K562 (cell line): ENCODE measurements around the gene RHEBL1. TPM values are rescaled to one million over a fixed set of nuclear protein-coding genes. Genes with fewer than 3 reads are reported as not detected.
A peak's percentile ranks its signal among the peaks of the same experiment; 100 is the strongest.

Experiments
- ATAC-seq: fragments of 200-7000 bp; cut with Tn5 transposase; 3 replicates; pipeline ENCODE4 v1.9.1; 2020; ENCODE audit warnings: moderate library complexity
- BruUV-seq: library from RNA; stranded (reverse); fragments of 400-500 nt; replicated peaks from 2 replicates; lab custom pipeline; 2021; lab: Mats Ljungman, UMichigan
- CTCF ChIA-PET: fragments of 300-600 bp; formaldehyde crosslinking; extraction: SDS; loops from one replicate; lab custom pipeline; 2021; ENCODE audit warnings: low intra/inter-chr PET ratio; lab: Yijun Ruan, JAX
- POLR2A ChIA-PET: fragments of 300-600, 350-650 bp; sonication (Branson Sonifier 250); formaldehyde crosslinking; extraction: SDS; loops from one replicate; lab custom pipeline; 2021; ENCODE audit warnings: antibody characterized with exemption, inconsistent platforms; lab: Yijun Ruan, JAX
- DNase-seq, 4 experiments: peaks; one replicate each; pipeline versions ENCODE4 v3.0.0 to v3.0.0-alpha.2; 2011 to 2018; ENCODE audit warnings: low spot score in 3 of 4, mixed read lengths in 3 of 4; ENCODE audit errors: extremely low read depth in 1 of 4
- FAIRE-seq: peaks from 2 replicates; lab custom pipeline; 2011; peaks lifted over from hg19 to GRCh38; lab: Jason Lieb, UNC
- H2AFZ ChIP-seq: 2 replicates; pipeline ENCODE4 v1.6.0; 2011; ENCODE audit warnings: low read depth, low read length, control low read depth, inconsistent platforms
- H3K27ac ChIP-seq: fragments of 200-600 bp; 3 replicates; pipeline ENCODE4 v1.8.0; 2011; ENCODE audit warnings: low read depth, mild to moderate bottlenecking, control low read depth, inconsistent platforms, low read length, moderate library complexity, mixed read lengths; ENCODE audit errors: extremely low read depth
- H3K27me3 ChIP-seq, 2 experiments: fragments of 300-600 bp in 1 of 2; 2 replicates in 1 of 2; 3 replicates in 1 of 2; pipeline versions ENCODE4 v1.6.0 to v1.8.0; 2011; ENCODE audit warnings: inconsistent platforms in 2 of 2, low read length in 2 of 2, mild to moderate bottlenecking in 1 of 2, mixed read lengths in 1 of 2, moderate library complexity in 1 of 2; ENCODE audit not compliant: control insufficient read depth in 2 of 2, insufficient read depth in 2 of 2
- H3K36me3 ChIP-seq: fragments of 300-600 bp; 3 replicates; pipeline ENCODE4 v1.8.0; 2011; ENCODE audit warnings: mild to moderate bottlenecking, low read length, inconsistent platforms; ENCODE audit not compliant: control insufficient read depth, insufficient read depth
- H3K4me1 ChIP-seq, 2 experiments: fragments of 200-600 bp in 1 of 2; replicated peaks in 1 of 2; 2 replicates in 1 of 2; 3 replicates in 1 of 2; pipeline versions ENCODE4 v1.5.1 to v1.8.0; 2011; ENCODE audit warnings: inconsistent platforms in 2 of 2, low read length in 2 of 2, mild to moderate bottlenecking in 1 of 2, mixed read lengths in 1 of 2, moderate library complexity in 1 of 2; ENCODE audit not compliant: control insufficient read depth in 2 of 2, insufficient read depth in 2 of 2
- H3K4me2 ChIP-seq: 2 replicates; pipeline ENCODE4 v1.6.1; 2011; ENCODE audit warnings: low read length, control low read depth, inconsistent platforms, mixed read lengths; ENCODE audit not compliant: insufficient read depth
- H3K4me3 ChIP-seq: fragments of 200-600 bp; sonication (generic), shearing (Covaris generic); 2 replicates; pipeline ENCODE4 v1.5.1; 2016; ENCODE audit warnings: control low read depth, inconsistent platforms
- H3K79me2 ChIP-seq: fragments of 200-600 bp; 3 replicates; pipeline ENCODE4 v1.8.0; 2011; ENCODE audit warnings: low read length, inconsistent platforms; ENCODE audit not compliant: control insufficient read depth, insufficient read depth
- H3K9ac ChIP-seq, 2 experiments: 2 replicates each; pipeline versions ENCODE4 v1.6.0 to v1.6.1; 2011; ENCODE audit warnings: low read depth in 2 of 2, low read length in 2 of 2, control low read depth in 1 of 2, inconsistent platforms in 1 of 2, mild to moderate bottlenecking in 1 of 2, mixed read lengths in 1 of 2; ENCODE audit not compliant: insufficient read depth in 1 of 2
- H3K9me1 ChIP-seq: one replicate; pipeline ENCODE4 v1.6.0; 2011; ENCODE audit warnings: inconsistent platforms, mild to moderate bottlenecking, low read length, moderate library complexity; ENCODE audit not compliant: control insufficient read depth, insufficient read depth
- H3K9me3 ChIP-seq: replicated peaks from 2 replicates; pipeline ENCODE4 v1.5.1; 2011; ENCODE audit warnings: low read depth, low read length, inconsistent platforms; ENCODE audit not compliant: control insufficient read depth, insufficient read depth
- H4K20me1 ChIP-seq: replicated peaks from 2 replicates; pipeline ENCODE4 v1.6.1; 2011; ENCODE audit warnings: low read length, inconsistent platforms, mixed read lengths; ENCODE audit not compliant: control insufficient read depth, insufficient read depth
- ATF4 ChIP-seq: fragments of 450-650 bp; formaldehyde crosslinking; IDR thresholded peaks from 2 replicates; pipeline ENCODE4 v1.4.0; 2022; ENCODE audit warnings: mild to moderate bottlenecking, moderate library complexity
- BRD9 ChIP-seq: fragments of 450-650 bp; IDR thresholded peaks from 2 replicates; pipeline ENCODE4 v1.6.1; 2018; ENCODE audit warnings: low read depth; ENCODE audit not compliant: partially characterized antibody
- CEBPB ChIP-seq: fragments of 450-650 bp; IDR thresholded peaks from 2 replicates; pipeline ENCODE4 v1.6.1; 2016; ENCODE audit warnings: missing genetic modification characterization, missing compliant biosample characterization
- CEBPG ChIP-seq, 3 experiments: fragments of 200-800 bp in 1 of 3; sonication (Bioruptor generic) in 1 of 3; sonication (generic) in 1 of 3; formaldehyde crosslinking in 1 of 3; IDR thresholded peaks in 2 of 3; conservative IDR thresholded peaks in 1 of 3; 2 replicates each; pipeline versions ENCODE4 v1.6.1 to v1.8.0; 2016 to 2022; ENCODE audit warnings: missing compliant biosample characterization in 2 of 3, missing genetic modification characterization in 2 of 3, mild to moderate bottlenecking in 1 of 3, missing genetic modification reagents in 1 of 3
- FOXP1 ChIP-seq: sonication (generic); formaldehyde crosslinking; IDR thresholded peaks from 2 replicates; pipeline ENCODE4 v1.8.0; 2022; ENCODE audit warnings: mild to moderate bottlenecking, missing genetic modification reagents
- NR2C1 ChIP-seq, 2 experiments: fragments of 450-650 bp; IDR thresholded peaks; 2 replicates each; pipeline ENCODE4 v1.6.1; 2017; ENCODE audit warnings: mild to moderate bottlenecking in 2 of 2, antibody characterized with exemption in 1 of 2, inconsistent platforms in 1 of 2, missing compliant biosample characterization in 1 of 2, missing genetic modification characterization in 1 of 2
- RAD21 ChIP-seq, 2 experiments: fragments of 250-450 bp in 1 of 2; fragments of 450-650 bp in 1 of 2; sonication (Bioruptor Pico) in 1 of 2; formaldehyde crosslinking in 1 of 2; IDR thresholded peaks in 1 of 2; conservative IDR thresholded peaks in 1 of 2; 2 replicates each; pipeline versions ENCODE4 v1.4.0 to v1.8.0; 2020 to 2022; ENCODE audit warnings: mild to moderate bottlenecking in 2 of 2, moderate library complexity in 1 of 2
- SMAD4 ChIP-seq: fragments of 250-450 bp; sonication (Bioruptor Pico); conservative IDR thresholded peaks from 2 replicates; pipeline ENCODE4 v1.8.0; 2021; ENCODE audit warnings: inconsistent platforms, mild to moderate bottlenecking, moderate library complexity
- TCF7L2 ChIP-seq: fragments of 150-350 bp; IDR thresholded peaks from 2 replicates; pipeline ENCODE4 v1.6.1; 2016; ENCODE audit warnings: low read depth, mild to moderate bottlenecking, low read length, moderate library complexity
- ZEB2 ChIP-seq: fragments of 450-650 bp; IDR thresholded peaks from 2 replicates; pipeline ENCODE4 v1.6.1; 2016
- ZNF696 ChIP-seq: fragments of 250-450 bp; sonication (Bioruptor Pico); conservative IDR thresholded peaks from 2 replicates; pipeline ENCODE4 v1.4.0; 2020; ENCODE audit warnings: mild to moderate bottlenecking, moderate library complexity
- WGBS: fragments of 100-300 bp; shearing (Covaris generic); methylation state at CpG from one replicate; pipeline ENCODE4 v1.1.6; 2016; ENCODE audit warnings: low coverage, mixed read lengths; ENCODE audit not compliant: insufficient coverage; ENCODE audit errors: missing lambda C conversion rate; 5-methylcytosine and 5-hydroxymethylcytosine counted together
- in situ Hi-C: fragments of 300-500 bp; cut with MboI; formaldehyde crosslinking; loops from 4 replicates; pipeline ENCODE4 v1.15.0; 2018; ENCODE audit warnings: inconsistent platforms, mixed read lengths
- intact Hi-C: fragments of 100-400 bp; cut with micrococcal nuclease; formaldehyde crosslinking; loops from 2 replicates; pipeline ENCODE4 v1.14.2; 2022
- polyA plus RNA-seq, 8 experiments: library from polyadenylated mRNA; depleted of rRNA in 4 of 8; stranded (reverse) in 5 of 8; unstranded in 3 of 8; fragments of >200 nt; fragmentation: Nextera tagmentation in 2 of 8; fragmentation: Illumina TruSeq in 1 of 8; extraction: Ambion mirVana in 2 of 8; extraction: Trizol in 1 of 8; gene quantifications; 2 replicates each; pipeline versions ENCODE4 v1.2.1 to v1.2.3, GENCODE V29; 2011 to 2014; ENCODE audit warnings: inconsistent platforms in 1 of 8, missing spikeins in 1 of 8
- total RNA-seq, 7 experiments: library from RNA; depleted of rRNA in 6 of 7; stranded (reverse); fragments of >200 nt in 6 of 7; fragmentation: Illumina TruSeq in 2 of 7; extraction: Trizol in 2 of 7; gene quantifications; 2 replicates each; pipeline versions ENCODE4 v1.2.1 to v1.2.3, GENCODE V29; 2011 to 2021; ENCODE audit warnings: low replicate concordance in 1 of 7

Gene RHEBL1
- total and polyA plus RNA-seq, 9 of the 15 experiments (the other 6 are each of a cell fraction or from before 2014, with no cell fraction given) = 4.3 to 36.1 (median 8.2) TPM

GRCh38 chr12:49108958-49109404 is 39.2 kb upstream of the RHEBL1 start (continued):
- TF ChIP-seq FOXP1 (CRISPR knock-in tag) = 0 out of 2 replicates have a peak, but pooled peaks have one; percentile 22
- TF ChIP-seq ATF4 = no peak
- no peak for TF ChIP-seq BRD9
- TF ChIP-seq RAD21 (CRISPR knock-in tag; conservative IDR thresholded peaks at IDR 0.05 in 1 of 2, IDR thresholded peaks at IDR 0.05 in 1 of 2) = no peak
- TF ChIP-seq SMAD4 (CRISPR knock-in tag) = peak; percentile 61
- no peak for TF ChIP-seq ZNF696 (CRISPR knock-in tag)
- no peak for TF ChIP-seq TCF7L2
- TF ChIP-seq NR2C1 (IDR thresholded peaks at IDR 0.05) = no peak
- peak; percentile 61 for TF ChIP-seq NR2C1 (tag; IDR thresholded peaks at IDR 0.05)
- TF ChIP-seq, all 486 proteins: peak for 28

GRCh38 chr12:49105504-49106084 is 35.8 kb upstream of the RHEBL1 start:
- H3K4me2 ChIP-seq = no peak overlapping the region
- H2AFZ ChIP-seq = no peak overlapping the region
- ATAC-seq = no peak
- WGBS = 81% methylated on average over 9 of the region's 9 CpGs
- H3K9me1 ChIP-seq = peaks cover 4% of the 10 kb centered on the region
- H4K20me1 ChIP-seq = no peaks in the 10 kb centered on the region; the same call in 1 of the 2 replicates
- peaks cover 40% of the 10 kb centered on the region for H3K79me2 ChIP-seq
- peak; percentile 49 for TF ChIP-seq CEBPB (tag)
- TF ChIP-seq CEBPG (CRISPR knock-in tag; IDR thresholded peaks at IDR 0.05) = peak; percentile 21; the same call in 1 of the 2 replicates
- no peak for TF ChIP-seq CEBPG (tag; conservative IDR thresholded peaks at IDR 0.05 in 1 of 2, IDR thresholded peaks at IDR 0.05 in 1 of 2)
- no peak for TF ChIP-seq ZEB2
- intact Hi-C loops = no loop called here
- DNase-seq = no peak
- no peaks in the 10 kb centered on the region for H3K27me3 ChIP-seq
- H3K9ac ChIP-seq = no peak overlapping the region
- CTCF ChIA-PET = no interaction called here
- FAIRE-seq = no peak
- peaks cover 71% of the 10 kb centered on the region; the same call in 2 of the 3 replicates for H3K36me3 ChIP-seq
- in situ Hi-C loops = no loop called here
- BruUV-seq = no TSS peak
- H3K27ac ChIP-seq = no peak overlapping the region
- no peak overlapping the region for H3K4me3 ChIP-seq
- POLR2A ChIA-PET = interaction anchor here (0.6 to 10.9 kb wide), 6 partner anchors 9 to 48 kb away, joined by 3 to 112 read pairs (median 8); partner anchors contain the start of genes DHH and TUBA1B
- H3K4me1 ChIP-seq = peaks cover 10 to 21% of the 10 kb centered on the region in 2 experiments; a peak in 4 of 5 replicates
- no peaks in the 10 kb centered on the region for H3K9me3 ChIP-seq
